ENCODE results near the gene RUVBL2. TPM values are rescaled to one million over a fixed set of nuclear protein-coding genes. Genes with fewer than 3 reads are reported as not detected.

RUVBL2 gene
- polyA plus RNA-seq, 1 donor from 2014 or later, result 184 TPM

GRCh38 chr19:48988286-48988685 lies 5.4 kb upstream of the RUVBL2 start:
- Histone ChIP-seq H2AFZ (ENCODE audit: low read depth, low read length) (no peak overlapping the region), H3K36me3 (ENCODE audit: insufficient read depth, low read length) (no peaks in the 10 kb centered on the region), H3K9me2 (ENCODE audit: insufficient read depth, low read length) (no peaks in the 10 kb centered on the region), H3K27me3 (ENCODE audit: insufficient read depth, low read depth, low read length) (no peaks in the 10 kb centered on the region), H3K27ac (ENCODE audit: low read length) (no peak overlapping the region), H3K4me3 (ENCODE audit: low read length) (no peak overlapping the region), H3K4me2 (ENCODE audit: low read length) (no peak overlapping the region), H3K9me3 (ENCODE audit: low read length) (no peaks in the 10 kb centered on the region), H3F3A (ENCODE audit: insufficient read depth, low read length, poor library complexity, severe bottlenecking) (peaks cover 4% of the 10 kb centered on the region), H4K20me1 (ENCODE audit: insufficient read depth) (no peaks in the 10 kb centered on the region), H3K79me2 (replicated peaks; ENCODE audit: insufficient read depth, low read length) (peaks cover 6% of the 10 kb centered on the region), H3K9ac (ENCODE audit: low read length) (no peak overlapping the region)
- TF ChIP-seq TAF1 (IDR thresholded peaks at IDR 0.05; ENCODE audit: low read depth), result no peak
- TF ChIP-seq EZH2 (IDR thresholded peaks at IDR 0.05; ENCODE audit: borderline replicate concordance, insufficient read depth, low read length, poor library complexity, severe bottlenecking), result no peak
- no peak for TF ChIP-seq POLR2AphosphoS5 (IDR thresholded peaks at IDR 0.05)
- TF ChIP-seq EP300 (conservative IDR thresholded peaks at IDR 0.05; ENCODE audit: poor library complexity, severe bottlenecking), result no peak
- TF ChIP-seq RAD21 (conservative IDR thresholded peaks at IDR 0.05), result no peak
- TF ChIP-seq MXI1 (conservative IDR thresholded peaks at IDR 0.05; ENCODE audit: poor library complexity, severe bottlenecking), result no peak

GRCh38 chr19:48988860-48989259 lies 4.8 kb upstream of the RUVBL2 start:
- TF ChIP-seq MXI1 (conservative IDR thresholded peaks at IDR 0.05; ENCODE audit: poor library complexity, severe bottlenecking), result no peak
- no peak for TF ChIP-seq TAF1 (IDR thresholded peaks at IDR 0.05; ENCODE audit: low read depth)
- TF ChIP-seq REST (IDR thresholded peaks at IDR 0.05; ENCODE audit: borderline replicate concordance), result no peak
- no peak for TF ChIP-seq POLR2AphosphoS5 (IDR thresholded peaks at IDR 0.05)
- no peak for TF ChIP-seq CTCF (IDR thresholded peaks at IDR 0.05; ENCODE audit: poor library complexity, severe bottlenecking)
- TF ChIP-seq EZH2 (IDR thresholded peaks at IDR 0.05; ENCODE audit: borderline replicate concordance, insufficient read depth, low read length, poor library complexity, severe bottlenecking), result no peak
- no peak for TF ChIP-seq EP300 (conservative IDR thresholded peaks at IDR 0.05; ENCODE audit: poor library complexity, severe bottlenecking)
- no peak for TF ChIP-seq RAD21 (conservative IDR thresholded peaks at IDR 0.05)
- no peak for TF ChIP-seq SMC3 (conservative IDR thresholded peaks at IDR 0.05; ENCODE audit: poor library complexity)
- Histone ChIP-seq H3K27ac (ENCODE audit: low read length) (no peak overlapping the region), H3K4me3 (ENCODE audit: low read length) (no peak overlapping the region), H4K20me1 (ENCODE audit: insufficient read depth) (no peaks in the 10 kb centered on the region), H3K9me3 (ENCODE audit: low read length) (no peaks in the 10 kb centered on the region), H2AFZ (ENCODE audit: low read depth, low read length) (no peak overlapping the region), H3K9ac (ENCODE audit: low read length) (no peak overlapping the region), H3K9me2 (ENCODE audit: insufficient read depth, low read length) (no peaks in the 10 kb centered on the region), H3K4me2 (ENCODE audit: low read length) (no peak overlapping the region), H3K27me3 (ENCODE audit: insufficient read depth, low read depth, low read length) (no peaks in the 10 kb centered on the region), H3K36me3 (ENCODE audit: insufficient read depth, low read length) (no peaks in the 10 kb centered on the region), H3K79me2 (replicated peaks; ENCODE audit: insufficient read depth, low read length) (peaks cover 6% of the 10 kb centered on the region), H3F3A (ENCODE audit: insufficient read depth, low read length, poor library complexity, severe bottlenecking) (peaks cover 4% of the 10 kb centered on the region)

Measured in neural cell (in vitro differentiated cells).